ENCODE results near the gene PRDM11.

PRDM11 gene

DNA sequence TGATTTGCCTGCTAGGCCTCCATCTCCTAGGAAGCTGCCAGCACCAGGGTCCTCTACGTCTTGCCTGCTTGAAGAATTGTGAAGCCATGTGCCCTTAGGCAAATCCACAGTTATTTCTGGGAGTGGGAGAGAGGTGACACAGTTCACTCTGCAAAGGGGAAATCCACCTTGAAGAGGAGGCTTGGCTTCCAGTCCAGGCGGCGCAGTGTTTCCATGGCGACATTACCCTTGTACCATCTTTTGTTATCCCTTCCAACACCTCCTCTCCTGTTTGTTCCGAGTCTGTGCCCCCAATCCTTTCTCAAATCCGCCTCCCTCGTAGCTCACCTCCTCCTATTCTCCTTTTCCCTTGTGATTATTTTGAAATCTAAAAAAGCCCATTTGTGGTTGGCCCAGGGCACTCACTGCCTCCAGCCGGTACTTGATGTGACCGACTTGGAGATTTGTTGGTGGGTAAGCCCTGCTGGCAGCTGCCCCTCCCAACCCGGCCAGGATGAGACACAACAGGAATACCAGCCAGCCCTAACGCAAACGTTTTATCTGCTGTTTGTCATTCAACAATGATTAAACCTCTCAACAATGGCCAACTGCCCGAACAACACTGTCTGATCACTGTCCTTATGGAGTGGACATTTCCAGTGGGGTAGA lies 121.3 kb downstream of the PRDM11 start:
- no peak for DNase-seq

DNA sequence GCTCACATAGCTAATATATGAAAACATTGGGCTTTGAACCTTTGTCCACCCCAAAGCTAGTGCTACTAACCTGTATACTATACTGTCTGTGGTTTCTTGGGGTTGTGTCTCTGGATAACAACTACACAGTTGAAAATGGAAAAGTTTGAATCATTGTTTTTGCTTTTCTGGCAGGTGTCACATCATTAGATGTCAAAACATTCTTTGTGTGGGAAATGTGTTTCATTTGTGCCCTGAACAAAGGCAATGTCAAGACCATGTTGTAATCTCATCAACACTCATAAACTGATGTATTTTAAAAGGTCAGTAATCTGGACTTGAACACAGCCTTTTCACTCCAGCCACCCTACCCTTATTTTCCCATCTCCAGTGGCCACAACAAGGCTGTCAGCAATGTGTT lies 123.2 kb downstream of the PRDM11 start:
- DNase-seq = no peak

DNA sequence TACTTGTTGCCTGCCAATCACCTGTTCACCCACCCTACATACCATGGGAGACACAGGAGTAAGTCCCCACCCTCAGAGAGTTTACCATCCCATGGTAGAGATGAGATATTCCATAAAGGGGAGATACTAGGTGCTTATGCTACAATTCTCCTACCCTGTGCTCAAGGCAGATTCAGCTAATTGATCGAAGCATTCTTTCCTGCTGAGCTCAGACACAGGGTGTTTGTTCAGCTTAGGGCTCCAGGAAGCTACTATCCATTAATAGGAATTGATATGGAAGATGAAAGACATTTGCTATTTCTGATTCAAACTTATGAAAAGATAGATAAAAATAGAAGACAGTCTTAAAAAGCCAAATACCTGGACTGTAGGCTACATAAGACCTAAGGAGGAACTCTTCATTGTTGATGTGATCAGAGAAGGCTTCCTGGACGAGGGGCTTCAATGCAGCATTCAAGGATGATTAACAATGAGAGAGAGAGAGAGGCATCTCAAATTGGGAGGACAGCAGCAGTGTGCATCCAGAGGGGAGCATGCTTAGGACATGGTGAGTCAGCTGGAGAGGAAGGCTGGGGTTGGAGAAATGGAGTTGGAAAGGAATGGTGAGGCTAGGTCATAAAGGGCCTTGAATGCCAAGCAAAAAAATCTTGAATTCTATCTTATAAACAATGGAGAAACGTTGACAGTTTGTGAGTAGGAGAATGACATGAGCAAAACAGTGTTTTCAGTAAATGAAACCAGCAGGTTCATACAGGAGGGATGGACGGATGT lies 124.7 kb downstream of the PRDM11 start:
- DNase-seq = no peak

DNA sequence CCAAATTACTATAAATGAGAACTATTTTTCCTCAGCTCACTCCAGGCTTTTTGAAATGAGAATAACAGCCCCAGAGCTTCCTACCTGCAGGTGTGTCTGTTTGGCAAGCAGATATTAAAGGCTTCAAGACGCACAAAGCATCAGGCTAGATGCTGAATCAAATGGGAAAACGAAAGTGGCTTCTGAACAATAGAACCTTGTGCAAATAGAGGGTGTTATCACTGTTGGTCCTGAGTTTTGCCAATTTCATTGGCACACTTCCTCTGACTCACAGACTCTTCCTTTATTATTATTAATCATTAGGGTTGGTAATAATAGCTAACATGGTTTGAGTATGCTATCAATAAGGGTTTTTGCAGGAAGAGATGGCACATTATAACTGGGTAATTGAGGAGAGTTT lies 126.3 kb downstream of the PRDM11 start:
- no peak for DNase-seq

DNA sequence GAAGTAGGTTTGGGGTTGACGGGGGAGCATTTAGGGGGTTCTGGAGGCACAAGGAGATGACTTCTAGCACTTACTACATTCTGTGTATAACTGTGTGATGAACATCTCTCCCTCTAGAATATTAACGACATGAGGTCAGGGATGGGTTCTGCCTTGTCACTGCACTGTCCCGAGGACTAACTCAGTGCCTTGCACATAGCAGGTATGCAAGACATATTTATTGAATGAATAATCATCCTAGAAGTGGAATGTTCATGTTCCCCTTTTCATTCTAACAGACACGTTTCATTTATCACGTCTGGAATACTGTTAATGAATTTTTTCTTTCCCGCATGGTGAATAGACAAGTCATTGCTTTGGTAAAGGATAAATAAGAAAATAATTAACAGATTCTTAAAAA lies 127.1 kb downstream of the PRDM11 start:
- DNase-seq = no peak

DNA sequence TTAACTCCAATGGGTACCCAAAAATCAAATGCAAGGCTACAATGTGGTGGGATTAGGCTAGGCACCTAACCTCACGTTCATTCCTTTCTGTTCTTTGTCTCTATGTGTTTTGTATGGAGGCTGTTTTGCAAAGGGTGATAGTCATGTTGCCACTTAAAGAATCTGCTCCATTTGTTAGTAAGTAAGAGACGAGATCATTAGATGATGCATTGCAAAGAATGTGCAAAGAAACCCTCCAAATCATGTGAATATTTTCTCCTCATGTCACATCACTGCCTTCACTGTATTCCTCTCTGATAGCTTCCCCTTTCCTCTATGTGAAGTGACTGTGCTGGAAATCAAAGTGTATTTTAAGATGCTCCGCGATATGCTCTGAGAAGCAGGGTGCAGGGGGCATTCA lies 127.8 kb downstream of the PRDM11 start:
- no peak for DNase-seq

DNA sequence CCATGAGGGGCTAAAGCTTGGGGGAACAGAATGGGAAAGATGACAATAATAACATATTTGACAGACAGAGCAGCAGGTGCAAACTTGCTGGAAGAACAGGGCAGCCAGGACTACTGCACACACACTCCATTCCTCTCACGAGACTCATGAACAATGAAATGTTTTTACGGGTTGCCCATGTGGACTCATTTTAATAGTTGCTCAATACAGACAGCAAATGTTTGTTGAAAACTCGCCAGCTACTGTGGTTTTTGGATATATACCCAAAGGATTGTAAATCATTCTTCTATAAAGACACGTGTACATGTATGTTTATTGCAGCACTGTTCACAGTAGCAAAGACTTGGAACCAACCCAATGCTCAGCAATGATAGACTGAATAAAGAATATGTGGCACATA lies 129.4 kb downstream of the PRDM11 start:
- DNase-seq = no peak

DNA sequence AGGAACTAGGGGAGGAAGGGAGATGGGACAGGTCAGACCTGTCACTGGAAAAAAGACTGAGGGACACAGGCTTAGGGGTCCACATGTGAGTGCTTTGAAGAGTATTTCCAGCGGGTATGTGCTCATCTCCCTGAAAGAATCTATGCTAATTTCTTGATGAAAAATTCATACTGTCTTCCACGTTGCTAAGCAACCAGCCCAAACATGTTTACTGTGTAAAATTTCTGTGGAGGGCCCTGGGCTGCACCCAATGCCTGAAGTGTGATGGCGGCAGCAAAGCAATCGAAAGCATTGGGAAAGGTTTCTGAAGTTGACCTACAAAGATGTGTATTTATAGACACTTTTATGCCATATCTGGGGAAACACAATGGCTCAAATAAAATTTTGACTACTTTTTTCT lies 132.3 kb downstream of the PRDM11 start:
- DNase-seq = no peak

DNA sequence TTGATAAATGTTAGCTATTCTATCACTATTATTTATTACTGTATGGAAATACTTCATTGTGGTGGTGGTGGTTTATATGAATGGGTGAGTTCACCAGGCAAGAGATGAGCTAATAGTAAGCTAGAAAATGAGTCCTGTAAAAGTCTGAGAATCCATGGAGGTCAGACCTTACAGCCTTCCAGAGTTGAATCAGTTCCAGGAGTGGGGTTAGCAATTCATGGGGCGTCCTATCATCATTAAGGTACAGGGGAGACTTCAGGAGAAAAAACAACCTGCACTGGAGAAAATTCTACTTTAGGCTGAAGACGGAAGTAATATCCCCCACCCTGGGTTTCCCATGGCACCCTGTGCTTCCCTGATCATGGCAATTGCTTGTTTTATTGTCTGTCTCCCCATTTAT lies 133.2 kb downstream of the PRDM11 start:
- DNase-seq = no peak

DNA sequence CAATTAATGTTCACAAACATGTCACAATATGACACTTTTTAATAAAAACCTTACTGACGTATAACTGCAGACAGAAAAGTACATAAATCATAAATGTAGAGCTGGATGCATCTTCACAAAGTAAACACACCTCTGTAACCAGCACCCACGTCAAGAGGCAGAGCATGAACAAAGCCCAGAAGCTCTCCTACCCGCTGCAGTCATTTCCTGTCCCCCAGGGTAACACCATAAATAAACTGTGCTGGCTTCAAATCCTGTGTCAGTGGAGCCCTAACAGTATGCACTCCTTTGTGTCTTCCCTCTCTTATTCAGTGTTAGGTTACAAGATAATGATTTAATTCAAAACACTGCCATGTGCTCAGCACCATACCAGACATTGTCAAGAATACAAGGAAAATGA lies 134.0 kb downstream of the PRDM11 start:
- DNase-seq = peak; percentile 98

DNA sequence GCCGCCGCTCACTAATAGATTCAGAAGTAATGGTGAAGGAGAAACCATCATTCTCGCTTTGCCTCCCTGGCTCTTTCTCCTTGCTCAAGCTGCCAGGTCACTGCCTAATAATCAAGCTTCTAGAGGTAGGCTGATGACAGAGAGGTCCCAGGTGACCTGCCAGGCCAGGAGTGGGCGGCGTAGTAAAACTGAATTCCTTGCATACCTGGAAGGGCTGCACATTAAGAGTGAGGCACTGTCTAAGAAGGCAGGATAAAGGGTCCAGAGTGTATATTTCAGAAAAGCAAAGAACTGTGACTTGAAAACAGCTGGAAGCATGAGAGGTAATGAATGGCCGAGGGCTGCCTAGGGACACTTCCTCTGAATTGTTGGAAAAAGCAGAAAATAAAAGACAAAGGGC lies 135.6 kb downstream of the PRDM11 start:
- no peak for DNase-seq
